Neural cell (in vitro differentiated cells): ENCODE results near the gene SPON2. TPM values are rescaled to one million over a fixed set of nuclear protein-coding genes. Genes with fewer than 3 reads are reported as not detected.

Source experiments
- H2AFZ ChIP-seq: fragments of 200-600, 300-800 bp; sonication (generic), shearing (Covaris generic); 2 replicates; pipeline ENCODE4 v1.6.0; 2014; ENCODE audit warnings: low read depth, mild to moderate bottlenecking, antibody characterized with exemption, low read length, moderate library complexity
- H3F3A ChIP-seq: fragments of 200-600 bp; shearing (Covaris generic); 2 replicates; pipeline ENCODE4 v1.6.1; 2016; ENCODE audit warnings: mild to moderate bottlenecking, moderate library complexity, mixed read lengths, antibody characterized with exemption, low read length; ENCODE audit not compliant: insufficient read depth, poor library complexity, severe bottlenecking
- H3K27ac ChIP-seq: fragments of 200-600, 300-800 bp; sonication (generic), shearing (Covaris generic); 2 replicates; pipeline ENCODE4 v1.5.1; 2014; ENCODE audit warnings: mild to moderate bottlenecking, low read length, moderate library complexity
- H3K27me3 ChIP-seq: fragments of 300-800, 200-600 bp; sonication (generic), shearing (Covaris generic); 2 replicates; pipeline ENCODE4 v1.6.0; 2014; ENCODE audit warnings: mild to moderate bottlenecking, low read depth, low read length, moderate library complexity; ENCODE audit not compliant: insufficient read depth
- H3K36me3 ChIP-seq: fragments of 300-800, 200-600 bp; sonication (generic), shearing (Covaris generic); 2 replicates; pipeline ENCODE4 v1.5.1; 2014; ENCODE audit warnings: mild to moderate bottlenecking, antibody characterized with exemption, low read length, moderate library complexity; ENCODE audit not compliant: insufficient read depth
- H3K4me2 ChIP-seq: fragments of 300-800, 200-600 bp; sonication (generic), shearing (Covaris generic); 2 replicates; pipeline ENCODE4 v1.6.0; 2014; ENCODE audit warnings: mild to moderate bottlenecking, low read length
- H3K4me3 ChIP-seq: fragments of 300-800, 200-600 bp; sonication (generic), shearing (Covaris generic); 2 replicates; pipeline ENCODE4 v1.5.1; 2014; ENCODE audit warnings: mild to moderate bottlenecking, low read length, moderate library complexity
- H3K79me2 ChIP-seq: fragments of 200-600 bp; shearing (Covaris generic); replicated peaks from 2 replicates; pipeline ENCODE4 v1.6.0; 2014; ENCODE audit warnings: mild to moderate bottlenecking, low read length, moderate library complexity; ENCODE audit not compliant: insufficient read depth
- H3K9ac ChIP-seq: fragments of 300-800, 200-600 bp; sonication (generic), shearing (Covaris generic); 2 replicates; pipeline ENCODE4 v1.6.1; 2016; ENCODE audit warnings: mild to moderate bottlenecking, low read length, mixed read lengths
- H3K9me2 ChIP-seq: fragments of 200-600 bp; shearing (Covaris generic); 2 replicates; pipeline ENCODE4 v1.6.1; 2016; ENCODE audit warnings: mild to moderate bottlenecking, low read length, mixed read lengths; ENCODE audit not compliant: insufficient read depth
- H3K9me3 ChIP-seq: fragments of 200-600, 300-800 bp; sonication (generic), shearing (Covaris generic); 2 replicates; pipeline ENCODE4 v1.6.1; 2016; ENCODE audit warnings: mild to moderate bottlenecking, mixed run types, low read length, moderate library complexity, mixed read lengths
- H4K20me1 ChIP-seq: fragments of 200-600 bp; shearing (Covaris generic); 2 replicates; pipeline ENCODE4 v1.6.1; 2016; ENCODE audit warnings: mild to moderate bottlenecking, mixed run types; ENCODE audit not compliant: insufficient read depth
- CTCF ChIP-seq: fragments of 450-650 bp; IDR thresholded peaks from 2 replicates; pipeline ENCODE4 v1.5.1; 2014; ENCODE audit warnings: antibody characterized with exemption, mild to moderate bottlenecking, moderate library complexity; ENCODE audit not compliant: poor library complexity, severe bottlenecking
- EP300 ChIP-seq: fragments of 450-650 bp; conservative IDR thresholded peaks from 2 replicates; pipeline ENCODE4 v1.6.1; 2014; ENCODE audit warnings: antibody characterized with exemption, mild to moderate bottlenecking, moderate library complexity; ENCODE audit not compliant: poor library complexity, severe bottlenecking
- EZH2 ChIP-seq: fragments of 200-600, 300-800 bp; shearing (Covaris generic), sonication (generic); IDR thresholded peaks from 2 replicates; pipeline ENCODE4 v1.6.1; 2014; ENCODE audit warnings: antibody characterized with exemption, low read length, borderline replicate concordance, mild to moderate bottlenecking; ENCODE audit not compliant: insufficient read depth, poor library complexity, severe bottlenecking
- MXI1 ChIP-seq: fragments of 450-650 bp; conservative IDR thresholded peaks from 2 replicates; pipeline ENCODE4 v1.6.1; 2014; ENCODE audit warnings: antibody characterized with exemption, mild to moderate bottlenecking; ENCODE audit not compliant: poor library complexity, severe bottlenecking
- POLR2AphosphoS5 ChIP-seq: IDR thresholded peaks from 2 replicates; pipeline ENCODE4 v1.6.1; 2012
- RAD21 ChIP-seq: fragments of 450-650 bp; conservative IDR thresholded peaks from 2 replicates; pipeline ENCODE4 v1.6.1; 2014; ENCODE audit warnings: antibody characterized with exemption, mild to moderate bottlenecking, moderate library complexity
- REST ChIP-seq: IDR thresholded peaks from 2 replicates; pipeline ENCODE4 v1.6.1; 2012; ENCODE audit warnings: borderline replicate concordance
- SMC3 ChIP-seq: fragments of 450-650 bp; conservative IDR thresholded peaks from 2 replicates; pipeline ENCODE4 v1.6.1; 2014; ENCODE audit warnings: antibody characterized with exemption, mild to moderate bottlenecking, moderate library complexity; ENCODE audit not compliant: poor library complexity
- TAF1 ChIP-seq: IDR thresholded peaks from 2 replicates; pipeline ENCODE4 v1.6.1; 2012; ENCODE audit warnings: low read depth
- polyA plus RNA-seq: library from polyadenylated mRNA; depleted of rRNA; stranded (reverse); fragments of >200 nt; gene quantifications from 2 replicates; pipeline ENCODE4 v1.2.3, GENCODE V29; 2014
- small RNA-seq, 3 experiments: library from RNA; depleted of rRNA; stranded (forward); fragments of <200 nt; gene quantifications; one replicate each; pipeline ENCODE3, GENCODE V24; 2012

SPON2 gene
- polyA plus RNA-seq, 1 donor from 2014 or later, result 0.57 TPM

GRCh38 chr4:1122505-1122904, 49.9 kb downstream of the SPON2 start:
- no peak overlapping the region for H3K9ac ChIP-seq
- H3F3A ChIP-seq, result no peaks in the 10 kb centered on the region
- H3K4me3 ChIP-seq, result no peak overlapping the region
- no peaks in the 10 kb centered on the region for H4K20me1 ChIP-seq
- no peak overlapping the region for H3K4me2 ChIP-seq
- H3K36me3 ChIP-seq, result no peaks in the 10 kb centered on the region
- H3K27ac ChIP-seq, result no peak overlapping the region
- TF ChIP-seq RAD21 (no peak), EZH2 (no peak), EP300 (no peak), MXI1 (no peak), REST (no peak), TAF1 (no peak), CTCF (no peak), POLR2AphosphoS5 (no peak), SMC3 (no peak)
- H3K9me2 ChIP-seq, result no peaks in the 10 kb centered on the region
- no peak overlapping the region for H2AFZ ChIP-seq
- no peaks in the 10 kb centered on the region for H3K27me3 ChIP-seq
- H3K79me2 ChIP-seq, result no peaks in the 10 kb centered on the region
- no peaks in the 10 kb centered on the region for H3K9me3 ChIP-seq

Small RNA genes lying within 50 kb of the gene (small RNA-seq; reads per million reads assigned to genes)
- 0 to 1.5 (median 0) reads per million in 3 experiments for gene RF00554

Other genes with a start within 250 kb of the SPON2 start
- gene GAK, start 240.3 kb downstream of the SPON2 start, polyA plus RNA-seq, result 58.8 and 66.0 TPM in 2 replicates
- gene TMEM175, start 240.1 kb downstream of the SPON2 start, polyA plus RNA-seq, result 36.9 and 38.0 TPM in 2 replicates
- 32.4 and 46.0 TPM in 2 replicates for gene DGKQ, start 199.0 kb downstream of the SPON2 start, polyA plus RNA-seq
- gene IDUA, start 185.5 kb downstream of the SPON2 start, polyA plus RNA-seq, result 11.8 and 12.7 TPM in 2 replicates
- 0.12 and 1.1 TPM in 2 replicates for gene SLC26A1, start 179.2 kb downstream of the SPON2 start, polyA plus RNA-seq
- gene FGFRL1, start 161.0 kb downstream of the SPON2 start, polyA plus RNA-seq, result 0.97 and 3.3 TPM in 2 replicates
- gene RNF212, start 59.0 kb downstream of the SPON2 start, polyA plus RNA-seq, result 0.30 and 1.5 TPM in 2 replicates
- 325 and 487 TPM in 2 replicates for gene CTBP1, start 76.5 kb upstream of the SPON2 start, polyA plus RNA-seq
- 106 and 109 TPM in 2 replicates for gene MAEA, start 117.3 kb upstream of the SPON2 start, polyA plus RNA-seq
- gene UVSSA, start 174.6 kb upstream of the SPON2 start, polyA plus RNA-seq, result 11.6 and 13.3 TPM in 2 replicates
- gene NKX1-1, start 233.9 kb upstream of the SPON2 start, polyA plus RNA-seq, result not detected in 2 replicates